Prostate gland (tissue), 2 donors: ENCODE results near the gene ARHGEF12.

Experiments
- POLR2A ChIP-seq: fragments of 450-650 bp; IDR thresholded peaks from one replicate; pipeline ENCODE4 v1.6.1; 2016; ENCODE audit warnings: antibody characterized with exemption, mild to moderate bottlenecking
- TF ChIP-seq, protein P1 (sequence below), 4 experiments: fragments of 200-600 bp in 2 of 4; fragments of 450-650 bp in 2 of 4; sonication (generic) in 2 of 4; IDR thresholded peaks; 1 replicate in 3 of 4; 2 replicates in 1 of 4; pipeline ENCODE4 v1.5.1; 2016 to 2019; ENCODE audit warnings: antibody characterized with exemption in 4 of 4, mild to moderate bottlenecking in 2 of 4, moderate library complexity in 2 of 4

DNA sequence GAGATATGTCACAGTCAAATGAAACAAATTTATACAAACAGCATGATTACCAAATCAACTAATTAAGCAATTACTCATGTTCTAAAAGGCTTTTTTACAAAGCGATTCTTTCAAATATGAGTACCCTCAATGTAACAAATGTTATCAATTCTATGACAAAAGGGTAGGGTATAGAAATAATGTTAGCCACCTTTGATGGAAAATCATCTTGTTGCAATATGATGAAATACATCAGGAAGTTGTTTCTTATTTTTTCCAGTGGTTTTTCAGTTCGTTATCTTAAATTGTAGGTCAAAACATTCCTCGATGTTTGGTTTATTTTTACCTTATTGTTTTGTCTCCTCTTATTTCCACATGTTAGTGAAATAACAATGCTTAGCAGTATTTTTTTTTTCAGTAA, 6.5 kb downstream of the ARHGEF12 start:
- TF ChIP-seq, protein P1, sequence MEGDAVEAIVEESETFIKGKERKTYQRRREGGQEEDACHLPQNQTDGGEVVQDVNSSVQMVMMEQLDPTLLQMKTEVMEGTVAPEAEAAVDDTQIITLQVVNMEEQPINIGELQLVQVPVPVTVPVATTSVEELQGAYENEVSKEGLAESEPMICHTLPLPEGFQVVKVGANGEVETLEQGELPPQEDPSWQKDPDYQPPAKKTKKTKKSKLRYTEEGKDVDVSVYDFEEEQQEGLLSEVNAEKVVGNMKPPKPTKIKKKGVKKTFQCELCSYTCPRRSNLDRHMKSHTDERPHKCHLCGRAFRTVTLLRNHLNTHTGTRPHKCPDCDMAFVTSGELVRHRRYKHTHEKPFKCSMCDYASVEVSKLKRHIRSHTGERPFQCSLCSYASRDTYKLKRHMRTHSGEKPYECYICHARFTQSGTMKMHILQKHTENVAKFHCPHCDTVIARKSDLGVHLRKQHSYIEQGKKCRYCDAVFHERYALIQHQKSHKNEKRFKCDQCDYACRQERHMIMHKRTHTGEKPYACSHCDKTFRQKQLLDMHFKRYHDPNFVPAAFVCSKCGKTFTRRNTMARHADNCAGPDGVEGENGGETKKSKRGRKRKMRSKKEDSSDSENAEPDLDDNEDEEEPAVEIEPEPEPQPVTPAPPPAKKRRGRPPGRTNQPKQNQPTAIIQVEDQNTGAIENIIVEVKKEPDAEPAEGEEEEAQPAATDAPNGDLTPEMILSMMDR (IDR thresholded peaks at IDR 0.05), result no peak
- no peak for TF ChIP-seq POLR2A
